GM23338 (cell line): ENCODE measurements around the gene SPR. TPM values are rescaled to one million over a fixed set of nuclear protein-coding genes. Genes with fewer than 3 reads are reported as not detected.

Experiments
- ATAC-seq: fragments of 200-7000 bp; cut with Tn5 transposase; 3 replicates; pipeline ENCODE4 v1.9.1; 2020
- DNase-seq: peaks from one replicate; pipeline ENCODE4 v3.0.0-alpha.2; 2015; ENCODE audit warnings: low spot score
- H2AFZ ChIP-seq: fragments of 200-600 bp; sonication (generic); 2 replicates; pipeline ENCODE4 v1.8.0; 2016; ENCODE audit warnings: antibody characterized with exemption, mild to moderate bottlenecking, moderate library complexity
- H3F3A ChIP-seq: fragments of 200-600 bp; sonication (generic); replicated peaks from 2 replicates; pipeline ENCODE4 v1.8.0; 2017; ENCODE audit warnings: antibody characterized with exemption, mixed run types, low read depth
- H3K27ac ChIP-seq: fragments of 200-600 bp; sonication (generic); 2 replicates; pipeline ENCODE4 v1.6.1; 2016; ENCODE audit warnings: low read depth
- H3K27me3 ChIP-seq: fragments of 200-600 bp; sonication (generic); 2 replicates; pipeline ENCODE4 v1.8.0; 2016; ENCODE audit warnings: mild to moderate bottlenecking, mixed run types, moderate library complexity; ENCODE audit not compliant: insufficient read depth
- H3K36me3 ChIP-seq: fragments of 200-600 bp; sonication (generic); 2 replicates; pipeline ENCODE4 v1.8.0; 2016; ENCODE audit warnings: mild to moderate bottlenecking; ENCODE audit not compliant: insufficient read depth
- H3K4me1 ChIP-seq: fragments of 200-600 bp; sonication (generic); 2 replicates; pipeline ENCODE4 v1.8.0; 2016; ENCODE audit warnings: mild to moderate bottlenecking, moderate library complexity; ENCODE audit not compliant: insufficient read depth
- H3K4me2 ChIP-seq: fragments of 200-600 bp; sonication (generic); 2 replicates; pipeline ENCODE4 v1.7.1; 2017; ENCODE audit warnings: mixed run types
- H3K4me3 ChIP-seq: fragments of 200-600 bp; sonication (generic); 2 replicates; pipeline ENCODE4 v1.6.1; 2016; ENCODE audit warnings: mixed run types
- H3K79me2 ChIP-seq: fragments of 200-600 bp; sonication (generic); replicated peaks from 2 replicates; pipeline ENCODE4 v1.8.0; 2017; ENCODE audit warnings: mild to moderate bottlenecking; ENCODE audit not compliant: insufficient read depth
- H3K9me2 ChIP-seq: fragments of 200-600 bp; sonication (generic); 2 replicates; pipeline ENCODE4 v1.8.0; 2017; ENCODE audit not compliant: insufficient read depth
- H4K20me1 ChIP-seq: fragments of 200-600 bp; sonication (generic); replicated peaks from 2 replicates; pipeline ENCODE4 v1.8.0; 2017; ENCODE audit warnings: mild to moderate bottlenecking; ENCODE audit not compliant: insufficient read depth
- H3K27ac Mint-ChIP-seq: 2 replicates; pipeline ENCODE4 v1.8.0; 2020; ENCODE audit warnings: inconsistent platforms, mild to moderate bottlenecking, moderate library complexity, mixed read lengths
- H3K27me3 Mint-ChIP-seq: 3 replicates; pipeline ENCODE4 v1.8.0; 2022; ENCODE audit warnings: low read depth, mild to moderate bottlenecking, moderate library complexity, mixed read lengths, inconsistent platforms; ENCODE audit not compliant: insufficient read depth, poor library complexity
- H3K36me3 Mint-ChIP-seq: 3 replicates; pipeline ENCODE4 v1.8.0; 2021; ENCODE audit warnings: low read depth, mild to moderate bottlenecking, inconsistent platforms, moderate library complexity, mixed read lengths
- H3K4me1 Mint-ChIP-seq: 3 replicates; pipeline ENCODE4 v1.8.0; 2020; ENCODE audit warnings: mild to moderate bottlenecking, inconsistent platforms, mixed read lengths
- H3K4me3 Mint-ChIP-seq: 3 replicates; pipeline ENCODE4 v1.8.0; 2021; ENCODE audit warnings: moderate library complexity, mild to moderate bottlenecking, inconsistent platforms, mixed read lengths
- H3K9me3 Mint-ChIP-seq: 3 replicates; pipeline ENCODE4 v1.8.0; 2020; ENCODE audit warnings: moderate library complexity, mild to moderate bottlenecking, inconsistent platforms, mixed read lengths
- CREB1 ChIP-seq: fragments of 250-450 bp; sonication (Bioruptor Pico); IDR thresholded peaks from 2 replicates; pipeline ENCODE4 v1.5.0; 2020; ENCODE audit warnings: low read depth, mild to moderate bottlenecking, moderate library complexity
- ETS1 ChIP-seq: IDR thresholded peaks from 2 replicates; pipeline ENCODE4 v1.6.1; 2016; ENCODE audit warnings: antibody characterized with exemption
- EZH2 ChIP-seq: fragments of 200-600 bp; sonication (generic); IDR thresholded peaks from one replicate; pipeline ENCODE4 v1.8.0; 2017; ENCODE audit warnings: antibody characterized with exemption, mild to moderate bottlenecking, low read depth; ENCODE audit not compliant: unreplicated experiment
- EZH2phosphoT487 ChIP-seq: fragments of 200-600 bp; sonication (generic); IDR thresholded peaks from one replicate; pipeline ENCODE4 v1.8.1; 2018; ENCODE audit warnings: antibody characterized with exemption; ENCODE audit not compliant: unreplicated experiment
- JUNB ChIP-seq: IDR thresholded peaks from one replicate; pipeline ENCODE4 v1.6.1; 2016; ENCODE audit warnings: antibody characterized with exemption; ENCODE audit not compliant: unreplicated experiment
- NANOG ChIP-seq: IDR thresholded peaks from 2 replicates; pipeline ENCODE4 v1.6.1; 2016; ENCODE audit warnings: antibody characterized with exemption, borderline replicate concordance
- POLR2AphosphoS5 ChIP-seq: IDR thresholded peaks from 2 replicates; pipeline ENCODE4 v1.6.1; 2016; ENCODE audit warnings: antibody characterized with exemption, low read depth
- REST ChIP-seq: IDR thresholded peaks from one replicate; pipeline ENCODE4 v1.6.1; 2018; ENCODE audit warnings: antibody characterized with exemption; ENCODE audit not compliant: unreplicated experiment
- STAT1 ChIP-seq: IDR thresholded peaks from one replicate; pipeline ENCODE4 v1.6.1; 2016; ENCODE audit warnings: antibody characterized with exemption; ENCODE audit not compliant: unreplicated experiment
- ZNF114 ChIP-seq: fragments of 250-450 bp; sonication (Bioruptor Pico); IDR thresholded peaks from 2 replicates; pipeline ENCODE4 v1.5.0; 2020; ENCODE audit warnings: mild to moderate bottlenecking, moderate library complexity
- ZNF331 ChIP-seq: fragments of 250-450 bp; sonication (Bioruptor Pico); IDR thresholded peaks from 2 replicates; pipeline ENCODE4 v1.5.0; 2020; ENCODE audit warnings: low read depth, mild to moderate bottlenecking, moderate library complexity
- polyA plus RNA-seq: library from polyadenylated mRNA; unstranded; fragments of >200 nt; fragmentation: Nextera tagmentation; extraction: Ambion mirVana; gene quantifications from 2 replicates; pipeline ENCODE4 v1.2.1, GENCODE V29; 2016
- total RNA-seq: library from RNA; depleted of rRNA; stranded (reverse); fragments of >200 nt; shearing (Covaris generic); gene quantifications from 2 replicates; pipeline ENCODE4 v1.2.3, GENCODE V29; 2014

Gene SPR
- total and polyA plus RNA-seq, 2 experiments from 2014 or later, result 10.7 to 15.2 TPM

- H3K27me3 Mint-ChIP-seq, result peaks cover 24% of the 10 kb centered on the region
- no peaks in the 10 kb centered on the region for H3K36me3 Mint-ChIP-seq
Observed at GRCh38 chr2:72883356-72883962, 3.7 kb upstream of the SPR start.

GRCh38 chr2:72886505-72887031 is 640 bp upstream of the SPR start:
- peaks cover 46% of the 10 kb centered on the region for H3K27me3 ChIP-seq
- TF ChIP-seq POLR2AphosphoS5, result no peak
- no peak for TF ChIP-seq EZH2
- TF ChIP-seq ZNF331 (CRISPR knock-in tag), result no peak
- TF ChIP-seq NANOG, result no peak
- no peak for TF ChIP-seq JUNB
- TF ChIP-seq STAT1, result no peak
- no peak for TF ChIP-seq CREB1 (CRISPR knock-in tag)
- no peak for TF ChIP-seq EZH2phosphoT487
- TF ChIP-seq REST, result no peak
- no peak for TF ChIP-seq ETS1
- TF ChIP-seq ZNF114 (CRISPR knock-in tag), result no peak

More at GRCh38 chr2:72883356-72883962, 3.7 kb upstream of the SPR start:
- peak; percentile 96 for TF ChIP-seq REST
- no peak for TF ChIP-seq JUNB
- H2AFZ ChIP-seq, result no peak overlapping the region
- H3K36me3 ChIP-seq, result no peaks in the 10 kb centered on the region
- Mint-ChIP-seq H3K4me3 (no peak overlapping the region), H3K27ac (no peak overlapping the region), H3K4me1 (peaks cover 5% of the 10 kb centered on the region; the same call in 1 of the 3 replicates), H3K9me3 (no peaks in the 10 kb centered on the region)
- H3K27me3 ChIP-seq, result peaks cover 37% of the 10 kb centered on the region
- H3K27ac ChIP-seq, result no peak overlapping the region
- H3K79me2 ChIP-seq, result no peaks in the 10 kb centered on the region
- H3F3A ChIP-seq, result peaks cover 12% of the 10 kb centered on the region; the same call in 1 of the 2 replicates
- peak; percentile 89 for DNase-seq
- no peaks in the 10 kb centered on the region; the same call in 1 of the 2 replicates for H4K20me1 ChIP-seq
- peaks cover 13% of the 10 kb centered on the region; the same call in 1 of the 2 replicates for H3K4me1 ChIP-seq
- ATAC-seq, result peak; percentile 6; the same call in 1 of the 3 replicates
- no peak overlapping the region for H3K4me3 ChIP-seq
- no peak overlapping the region for H3K4me2 ChIP-seq
- no peaks in the 10 kb centered on the region for H3K9me2 ChIP-seq

More at GRCh38 chr2:72886505-72887031, 640 bp upstream of the SPR start:
- no peak for DNase-seq
- Mint-ChIP-seq H3K4me3 (peak overlapping the region; percentile 76), H3K9me3 (no peaks in the 10 kb centered on the region), H3K4me1 (peaks cover 5% of the 10 kb centered on the region; the same call in 2 of the 3 replicates), H3K27ac (no peak overlapping the region), H3K36me3 (no peaks in the 10 kb centered on the region), H3K27me3 (peaks cover 29% of the 10 kb centered on the region)
- Histone ChIP-seq H3F3A (peaks cover 12% of the 10 kb centered on the region; the same call in 1 of the 2 replicates), H4K20me1 (no peaks in the 10 kb centered on the region; the same call in 1 of the 2 replicates), H3K4me1 (peaks cover 14% of the 10 kb centered on the region; the same call in 1 of the 2 replicates), H2AFZ (peak overlapping the region; percentile 98), H3K36me3 (no peaks in the 10 kb centered on the region), H3K27ac (no peak overlapping the region), H3K79me2 (no peaks in the 10 kb centered on the region), H3K4me2 (peak overlapping the region; percentile 91), H3K4me3 (peak overlapping the region; percentile 79), H3K9me2 (no peaks in the 10 kb centered on the region)
- no peak for ATAC-seq
